ENCODE results near the gene AQP12A. TPM values are rescaled to one million over a fixed set of nuclear protein-coding genes. Genes with fewer than 3 reads are reported as not detected.

Gene AQP12A
- polyA plus RNA-seq, 1 donor from 2014 or later, result not detected

GRCh38 chr2:240741091-240741490, 49.4 kb downstream of the AQP12A start:
- Mint-ChIP-seq H3K27me3 (peaks cover 4% of the 10 kb centered on the region), H3K9me3 (no peaks in the 10 kb centered on the region), H3K36me3 (peaks cover 2% of the 10 kb centered on the region), H3K4me3 (no peak overlapping the region), H3K27ac (peak overlapping the region in 1 of 3 donors; percentile 62), H3K4me1 (peaks cover 0 to 1% (median 0%) of the 10 kb centered on the region in 3 donors)

DNA sequence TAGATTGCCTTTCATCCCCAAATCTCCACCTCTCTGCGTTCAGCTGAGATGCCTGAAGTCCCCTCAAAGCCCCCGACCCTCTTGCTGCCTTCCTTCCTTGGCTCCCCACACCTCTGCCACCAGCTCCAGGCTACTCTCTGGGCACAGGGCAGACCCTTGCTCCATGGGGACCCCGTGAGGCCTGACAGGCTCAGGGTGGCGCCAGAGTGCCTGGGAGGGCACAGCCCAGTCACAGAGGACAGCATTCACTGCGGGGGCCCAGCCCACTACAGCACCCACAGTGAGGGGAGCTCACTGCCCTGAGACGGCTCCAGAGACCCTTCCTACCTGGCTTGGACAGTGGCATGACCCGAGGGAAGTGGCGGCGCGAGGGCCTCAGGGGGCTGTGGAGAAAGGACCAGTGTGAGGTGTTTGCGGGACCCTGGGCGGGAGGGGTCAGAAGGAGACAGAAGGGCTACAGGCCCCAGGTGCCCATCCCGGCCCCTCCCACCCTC, 51.0 kb downstream of the AQP12A start:
- no peaks in the 10 kb centered on the region for H3K9me3 Mint-ChIP-seq
- H3K4me1 Mint-ChIP-seq, result no peaks in the 10 kb centered on the region
- H3K27ac Mint-ChIP-seq, result no peak overlapping the region
- H3K27me3 Mint-ChIP-seq, result peaks cover 2% of the 10 kb centered on the region
- no peak overlapping the region for H3K4me3 Mint-ChIP-seq
- H3K36me3 Mint-ChIP-seq, result peaks cover 2% of the 10 kb centered on the region

- Mint-ChIP-seq H3K4me1 (no peaks in the 10 kb centered on the region), H3K27me3 (peaks cover 2% of the 10 kb centered on the region), H3K27ac (no peak overlapping the region), H3K4me3 (peak overlapping the region in 1 of 4 donors; percentile 54), H3K36me3 (peaks cover 2% of the 10 kb centered on the region), H3K9me3 (no peaks in the 10 kb centered on the region)
Observed at GRCh38 chr2:240745456-240745855, 53.8 kb downstream of the AQP12A start.

DNA sequence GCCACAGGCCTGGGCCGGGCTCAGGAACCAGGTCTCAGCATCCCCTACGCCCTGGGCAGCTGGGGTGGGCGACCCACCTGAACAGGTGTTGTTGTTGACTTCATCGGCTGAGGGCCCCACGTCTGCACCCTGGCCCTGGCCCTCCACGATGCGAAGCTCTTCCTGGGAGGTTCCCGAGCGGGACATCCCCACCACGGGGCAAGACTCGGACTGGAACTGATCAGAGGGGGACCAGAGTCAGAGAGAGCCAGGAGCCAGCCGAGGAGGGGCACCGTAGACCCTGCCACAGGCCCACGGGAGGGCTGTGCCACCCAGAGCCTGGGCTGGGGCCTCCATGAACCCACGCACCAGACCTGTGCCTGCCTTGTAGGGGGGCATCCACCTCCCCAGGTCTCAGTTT, 54.3 kb downstream of the AQP12A start:
- Mint-ChIP-seq H3K4me1 (no peaks in the 10 kb centered on the region), H3K4me3 (no peak overlapping the region), H3K27me3 (peaks cover 2% of the 10 kb centered on the region), H3K36me3 (peaks cover 2% of the 10 kb centered on the region), H3K27ac (no peak overlapping the region), H3K9me3 (no peaks in the 10 kb centered on the region)

DNA sequence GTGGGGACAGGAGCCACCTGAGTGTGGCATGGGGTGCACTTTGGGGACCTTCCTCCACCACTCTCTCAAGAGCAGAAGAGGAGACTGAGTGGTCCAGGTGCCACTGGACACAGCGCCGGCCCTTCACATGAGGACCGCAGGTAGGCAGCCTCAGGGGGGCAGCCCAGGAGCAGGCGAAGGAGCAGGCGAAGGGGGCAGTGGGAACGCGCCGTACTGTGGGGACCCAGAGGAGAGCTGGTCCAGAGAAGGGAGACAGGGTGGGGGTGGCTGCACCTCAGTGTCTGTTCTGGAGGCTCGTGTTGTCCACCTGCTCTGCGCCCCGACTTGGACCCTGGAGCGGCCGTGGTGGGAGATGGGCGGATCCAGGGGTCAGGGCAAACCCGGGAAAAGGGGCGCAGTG, 55.0 kb downstream of the AQP12A start:
- Mint-ChIP-seq H3K36me3 (peaks cover 2% of the 10 kb centered on the region), H3K4me3 (no peak overlapping the region), H3K4me1 (no peaks in the 10 kb centered on the region), H3K27ac (no peak overlapping the region), H3K27me3 (peaks cover 1% of the 10 kb centered on the region), H3K9me3 (no peaks in the 10 kb centered on the region)

DNA sequence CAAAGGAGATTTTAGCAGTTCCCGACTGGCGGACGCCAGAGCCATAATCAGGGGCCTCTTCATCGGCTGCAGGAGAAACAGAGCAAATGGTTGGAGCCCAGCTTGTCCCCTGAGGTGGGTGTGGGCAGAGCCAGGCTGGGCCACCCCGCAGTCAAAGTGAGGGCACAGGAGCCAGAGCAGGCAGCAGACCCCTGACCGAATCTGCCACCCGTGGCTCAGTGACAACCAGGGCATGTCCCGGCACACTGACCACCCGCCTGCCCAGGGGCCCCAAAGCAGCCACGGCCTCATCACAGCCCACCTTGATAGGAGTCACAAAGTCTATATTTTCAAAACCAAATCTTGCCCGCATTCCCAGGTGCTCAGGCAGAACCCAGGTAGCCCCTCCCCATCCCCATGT, 55.6 kb downstream of the AQP12A start:
- Mint-ChIP-seq H3K4me1 (no peaks in the 10 kb centered on the region), H3K4me3 (no peak overlapping the region), H3K36me3 (peaks cover 2% of the 10 kb centered on the region), H3K27ac (no peak overlapping the region), H3K27me3 (no peaks in the 10 kb centered on the region), H3K9me3 (no peaks in the 10 kb centered on the region)

Other genes starting within 250 kb of the AQP12A start
- 18.4 TPM for gene ANKMY1, start 133.9 kb upstream of the AQP12A start, polyA plus RNA-seq
- gene DUSP28, start 131.5 kb upstream of the AQP12A start, polyA plus RNA-seq, result 23.4 TPM
- 22.6 TPM for gene RNPEPL1, start 123.4 kb upstream of the AQP12A start, polyA plus RNA-seq
- gene CAPN10, start 105.1 kb upstream of the AQP12A start, polyA plus RNA-seq, result 18.2 TPM
- not detected for gene GPR35, start 66.4 kb upstream of the AQP12A start, polyA plus RNA-seq
- gene AQP12B, start 9.0 kb upstream of the AQP12A start, polyA plus RNA-seq, result not detected
- gene KIF1A, start 128.4 kb downstream of the AQP12A start, polyA plus RNA-seq, result not detected
- gene AGXT, start 177.0 kb downstream of the AQP12A start, polyA plus RNA-seq, result not detected
- gene MAB21L4, start 204.3 kb downstream of the AQP12A start, polyA plus RNA-seq, result not detected
- gene CROCC2, start 214.5 kb downstream of the AQP12A start, polyA plus RNA-seq, result not detected

All from IgD-negative memory B cell (primary cell).